HT1080 (cell line): ENCODE data around the gene CRELD1. TPM values are rescaled to one million over a fixed set of nuclear protein-coding genes. Genes with fewer than 3 reads are reported as not detected.
"Not testable (repeated sequence)": the region's sequence is repeated elsewhere in the genome, so short reads cannot be mapped to it uniquely, and the experiment has no call there.

ENCODE experiments used
- DNase-seq: peaks from one replicate; pipeline ENCODE4 v3.0.0-alpha.2; 2015; ENCODE audit warnings: low read depth
- polyA plus RNA-seq, 2 experiments: library from polyadenylated mRNA; depleted of rRNA; stranded (reverse); fragments of >200 nt; gene quantifications; 2 replicates each; pipeline ENCODE4 v1.2.3, GENCODE V29; 2015
- total RNA-seq: library from RNA; depleted of rRNA; stranded (reverse); fragments of >200 nt; shearing (Covaris generic); gene quantifications from 2 replicates; pipeline ENCODE4 v1.2.3, GENCODE V29; 2014; rRNA removed

CRELD1 gene
- 0.27 and 1.6 TPM in 2 replicates for total RNA-seq
- polyA plus RNA-seq (2015; cell fraction: cytosol; rRNA removed) = 0.24 and 0.40 TPM in 2 replicates
- 4.6 and 10.1 TPM in 2 replicates for polyA plus RNA-seq (2015; cell fraction: nucleus; rRNA removed)

GRCh38 chr3:9933561-9934234 is at the start of gene CRELD1:
CRELD1 (plus strand) TSS chr3:9933834; CDS start chr3:9934439, 605 bp downstream.
- no peak for DNase-seq

- DNase-seq = peak; percentile 87
Observed at GRCh38 chr3:9884555-9885165, 49.0 kb upstream of the CRELD1 start.

- DNase-seq = no peak
Observed at GRCh38 chr3:9886328-9886727, 47.3 kb upstream of the CRELD1 start.

GRCh38 chr3:9887480-9887879 is 46.2 kb upstream of the CRELD1 start:
- DNase-seq = no peak

- no peak for DNase-seq
Observed at GRCh38 chr3:9888540-9888939, 45.1 kb upstream of the CRELD1 start.

GRCh38 chr3:9889405-9889804 is 44.2 kb upstream of the CRELD1 start:
- no peak for DNase-seq

- peak; percentile 80 for DNase-seq
Observed at GRCh38 chr3:9890249-9891071, 43.2 kb upstream of the CRELD1 start, which contains the start of gene JAGN1. JAGN1 (plus strand) TSS chr3:9890610; CDS start chr3:9890723, 113 bp downstream.

- no peak for DNase-seq
Observed at GRCh38 chr3:9891072-9891622, 42.5 kb upstream of the CRELD1 start.

GRCh38 chr3:9893739-9894138 is 39.9 kb upstream of the CRELD1 start:
- DNase-seq = no peak

- not testable (repeated sequence) for DNase-seq
Observed at GRCh38 chr3:9895715-9896114, 37.9 kb upstream of the CRELD1 start.

- not testable (repeated sequence) for DNase-seq
Observed at GRCh38 chr3:9896755-9897407, 36.8 kb upstream of the CRELD1 start.

GRCh38 chr3:9897408-9898372 is 35.9 kb upstream of the CRELD1 start:
- DNase-seq = peak; percentile 63

GRCh38 chr3:9898467-9899241 is 35.0 kb upstream of the CRELD1 start:
- DNase-seq = no peak

GRCh38 chr3:9899289-9899791 is 34.3 kb upstream of the CRELD1 start:
- DNase-seq = no peak

GRCh38 chr3:9900965-9901415 is 32.6 kb upstream of the CRELD1 start:
- DNase-seq = not testable (repeated sequence)

- peak; percentile 67 for DNase-seq
Observed at GRCh38 chr3:9901967-9902366, 31.7 kb upstream of the CRELD1 start.

- DNase-seq = no peak
Observed at GRCh38 chr3:9902372-9903237, 31.0 kb upstream of the CRELD1 start, which contains the start of gene IL17RE. IL17RE (plus strand) TSS chr3:9902848; CDS start chr3:9902933, 85 bp downstream.

- DNase-seq = peak; percentile 63
Observed at GRCh38 chr3:9903238-9903624, 30.4 kb upstream of the CRELD1 start.
